GM19025 (cell line): ENCODE results near the gene TP53BP1.
A peak's percentile ranks its signal among the peaks of the same experiment; 100 is the strongest.

Experiments
- ATAC-seq: cut with Tn5 transposase; IDR thresholded peaks from one replicate; pipeline ENCODE4 v1.9.1; 2021; ENCODE audit warnings: mild to moderate bottlenecking, low read depth, moderate library complexity; ENCODE audit not compliant: unreplicated experiment

TP53BP1 gene

GRCh38 chr15:43370310-43370974 lies 122.5 kb downstream of the TP53BP1 start:
- ATAC-seq, result peak; percentile 41

- no peak for ATAC-seq
Measured at GRCh38 chr15:43361313-43361903, 131.5 kb downstream of the TP53BP1 start.

- ATAC-seq, result no peak
Measured at GRCh38 chr15:43360821-43361220, 132.1 kb downstream of the TP53BP1 start.
